Measurements from ENCODE around the gene SMPD3.

SMPD3 gene

GRCh38 chr16:68373528-68374245, 74.6 kb downstream of the SMPD3 start:
- H3K27ac ChIP-seq = no peak overlapping the region
- TF ChIP-seq ZFX (IDR thresholded peaks at IDR 0.05; ENCODE audit: borderline replicate concordance) = no peak
- TF ChIP-seq CTCF (IDR thresholded peaks at IDR 0.05) = no peak

- TF ChIP-seq CTCF (IDR thresholded peaks at IDR 0.05) = no peak
- no peak for TF ChIP-seq ZFX (IDR thresholded peaks at IDR 0.05; ENCODE audit: borderline replicate concordance)
- no peak overlapping the region for H3K27ac ChIP-seq
These were observed 75.5 kb downstream of the SMPD3 start for GRCh38 chr16:68372806-68373205.

- no peak for TF ChIP-seq CTCF (IDR thresholded peaks at IDR 0.05)
- no peak for TF ChIP-seq ZFX (IDR thresholded peaks at IDR 0.05; ENCODE audit: borderline replicate concordance)
- H3K27ac ChIP-seq = no peak overlapping the region
These were observed 76.0 kb downstream of the SMPD3 start for GRCh38 chr16:68372381-68372720.

- no peak overlapping the region for H3K27ac ChIP-seq
- TF ChIP-seq CTCF (IDR thresholded peaks at IDR 0.05) (no peak), ZFX (IDR thresholded peaks at IDR 0.05; ENCODE audit: borderline replicate concordance) (no peak)
These were observed 76.5 kb downstream of the SMPD3 start for GRCh38 chr16:68371706-68372380.

- no peak for TF ChIP-seq ZFX (IDR thresholded peaks at IDR 0.05; ENCODE audit: borderline replicate concordance)
- TF ChIP-seq CTCF (IDR thresholded peaks at IDR 0.05) = no peak
- H3K27ac ChIP-seq = no peak overlapping the region
These were observed 77.0 kb downstream of the SMPD3 start for GRCh38 chr16:68371276-68371651.

- TF ChIP-seq CTCF (IDR thresholded peaks at IDR 0.05) = no peak
- TF ChIP-seq ZFX (IDR thresholded peaks at IDR 0.05; ENCODE audit: borderline replicate concordance) = no peak
- no peak overlapping the region for H3K27ac ChIP-seq
These were observed 77.6 kb downstream of the SMPD3 start for GRCh38 chr16:68370581-68371275.

Measured in 22Rv1 (cell line).